GM12892 (cell line): ENCODE results near the gene MYO18B.

ENCODE experiments used
- DNase-seq: peaks from one replicate; pipeline ENCODE4 v3.0.0; 2011; ENCODE audit not compliant: insufficient read length
- FAIRE-seq: peaks from 2 replicates; lab custom pipeline; 2011; peaks lifted over from hg19 to GRCh38; lab: Jason Lieb, UNC
- POLR2A ChIP-seq: IDR thresholded peaks from 2 replicates; pipeline ENCODE4 v1.6.1; 2011; ENCODE audit warnings: low read depth, low read length, control low read depth
- POLR2AphosphoS5 ChIP-seq: IDR thresholded peaks from 2 replicates; pipeline ENCODE4 v1.6.1; 2011; ENCODE audit warnings: low read depth, low read length, control low read depth
- TAF1 ChIP-seq: IDR thresholded peaks from 2 replicates; pipeline ENCODE4 v1.6.1; 2011; ENCODE audit warnings: low read depth, mild to moderate bottlenecking, control low read depth, low read length, borderline replicate concordance

The MYO18B gene

GRCh38 chr22:25786165-25786564, 44.2 kb downstream of the MYO18B start:
- FAIRE-seq (no peak), DNase-seq (no peak)
- TF ChIP-seq TAF1 = no peak
- TF ChIP-seq POLR2A = no peak
- no peak for TF ChIP-seq POLR2AphosphoS5

- no peak for TF ChIP-seq POLR2A
- DNase-seq (no peak), FAIRE-seq (no peak)
Observed at GRCh38 chr22:25791556-25791955, 49.6 kb downstream of the MYO18B start.

- TF ChIP-seq POLR2A (no peak), TAF1 (no peak), POLR2AphosphoS5 (no peak)
- no peak for FAIRE-seq
- DNase-seq = no peak
Observed at GRCh38 chr22:25795478-25795877, 53.5 kb downstream of the MYO18B start.

GRCh38 chr22:25797498-25798290, 55.7 kb downstream of the MYO18B start:
- FAIRE-seq (no peak), DNase-seq (no peak)
- TF ChIP-seq TAF1 = no peak
- TF ChIP-seq POLR2A = no peak
- TF ChIP-seq POLR2AphosphoS5 = no peak

- TF ChIP-seq POLR2A = no peak
- no peak for TF ChIP-seq POLR2AphosphoS5
- no peak for TF ChIP-seq TAF1
- FAIRE-seq = no peak
- DNase-seq = no peak
Observed at GRCh38 chr22:25800766-25801165, 58.8 kb downstream of the MYO18B start.

- TF ChIP-seq POLR2A = no peak
- TF ChIP-seq POLR2AphosphoS5 = no peak
- no peak for TF ChIP-seq TAF1
- DNase-seq (no peak), FAIRE-seq (no peak)
Observed at GRCh38 chr22:25802018-25802417, 60.0 kb downstream of the MYO18B start.

- no peak for DNase-seq
- no peak for FAIRE-seq
- TF ChIP-seq POLR2A (no peak), TAF1 (no peak), POLR2AphosphoS5 (no peak)
Observed at GRCh38 chr22:25804676-25805075, 62.7 kb downstream of the MYO18B start.

- no peak for TF ChIP-seq TAF1
- no peak for TF ChIP-seq POLR2AphosphoS5
- no peak for TF ChIP-seq POLR2A
- no peak for FAIRE-seq
Observed at GRCh38 chr22:25806579-25806978, 64.6 kb downstream of the MYO18B start.

GRCh38 chr22:25814685-25815084, 72.7 kb downstream of the MYO18B start:
- DNase-seq (no peak), FAIRE-seq (no peak)
- TF ChIP-seq TAF1 = no peak
- no peak for TF ChIP-seq POLR2AphosphoS5
- no peak for TF ChIP-seq POLR2A

More at GRCh38 chr22:25806579-25806978, 64.6 kb downstream of the MYO18B start:
- DNase-seq = no peak

GRCh38 chr22:25815561-25815960, 73.6 kb downstream of the MYO18B start:
- no peak for TF ChIP-seq POLR2A
- no peak for TF ChIP-seq POLR2AphosphoS5
- TF ChIP-seq TAF1 = no peak
- FAIRE-seq (no peak), DNase-seq (no peak)

GRCh38 chr22:25816522-25817059, 74.6 kb downstream of the MYO18B start:
- FAIRE-seq = no peak
- no peak for DNase-seq
- TF ChIP-seq POLR2A = no peak
- no peak for TF ChIP-seq POLR2AphosphoS5
- TF ChIP-seq TAF1 = no peak

- TF ChIP-seq POLR2AphosphoS5 (no peak), POLR2A (no peak), TAF1 (no peak)
- DNase-seq = no peak
- no peak for FAIRE-seq
Observed at GRCh38 chr22:25817092-25817943, 75.3 kb downstream of the MYO18B start.

- TF ChIP-seq POLR2AphosphoS5 (no peak), TAF1 (no peak), POLR2A (no peak)
- DNase-seq = no peak
- FAIRE-seq = no peak
Observed at GRCh38 chr22:25818541-25818940, 76.6 kb downstream of the MYO18B start.

GRCh38 chr22:25822344-25822743, 80.4 kb downstream of the MYO18B start:
- FAIRE-seq = no peak
- no peak for DNase-seq

More at GRCh38 chr22:25822344-25822743, 80.4 kb downstream of the MYO18B start:
- no peak for TF ChIP-seq POLR2AphosphoS5
- TF ChIP-seq POLR2A = no peak
- TF ChIP-seq TAF1 = no peak
